GM20000 (cell line): ENCODE results near the gene BPIFB2.
"Not testable (repeated sequence)": the region's sequence is repeated elsewhere in the genome, so short reads cannot be mapped to it uniquely, and the experiment has no call there.

ENCODE experiments used
- DNase-seq: peaks from one replicate; pipeline ENCODE4 v3.0.0; 2012; ENCODE audit warnings: low spot score
- CTCF ChIP-seq: IDR thresholded peaks from 2 replicates; pipeline ENCODE4 v1.5.1; 2012; ENCODE audit warnings: mild to moderate bottlenecking, control low read depth; ENCODE audit errors: extremely low read depth, missing control alignments

BPIFB2 gene

GRCh38 chr20:33034901-33035492 lies 27.5 kb downstream of the BPIFB2 start:
- DNase-seq, result no peak
- TF ChIP-seq CTCF, result no peak

GRCh38 chr20:33037456-33037855 lies 30.0 kb downstream of the BPIFB2 start:
- DNase-seq, result no peak
- no peak for TF ChIP-seq CTCF

GRCh38 chr20:33038243-33038642 lies 30.7 kb downstream of the BPIFB2 start:
- no peak for TF ChIP-seq CTCF
- DNase-seq, result no peak

- TF ChIP-seq CTCF, result no peak
- no peak for DNase-seq
Observed at GRCh38 chr20:33042430-33042829, 34.9 kb downstream of the BPIFB2 start.

GRCh38 chr20:33042983-33043730 lies 35.7 kb downstream of the BPIFB2 start:
- TF ChIP-seq CTCF, result no peak
- no peak for DNase-seq

- no peak for DNase-seq
- no peak for TF ChIP-seq CTCF
Observed at GRCh38 chr20:33043731-33044181, 36.3 kb downstream of the BPIFB2 start.

GRCh38 chr20:33045129-33045721 lies 37.7 kb downstream of the BPIFB2 start:
- not testable (repeated sequence) for DNase-seq
